ENCODE results near the gene CDH13. TPM values are rescaled to one million over a fixed set of nuclear protein-coding genes. Genes with fewer than 3 reads are reported as not detected.

The CDH13 gene
- total RNA-seq, 1 donor from 2014 or later = 45.1 TPM

- Mint-ChIP-seq H3K9me3 (ENCODE audit: low read depth) (no peaks in the 10 kb centered on the region), H3K36me3 (ENCODE audit: low read depth) (no peaks in the 10 kb centered on the region), H3K4me1 (ENCODE audit: low read depth) (peaks cover 4% of the 10 kb centered on the region), H3K4me3 (ENCODE audit: unreplicated experiment) (no peak overlapping the region), H3K27ac (ENCODE audit: unreplicated experiment) (no peak overlapping the region), H3K27me3 (ENCODE audit: low read depth) (no peaks in the 10 kb centered on the region)
- DNase-seq (ENCODE audit: low spot score) = no peak
- TF ChIP-seq, protein P1, sequence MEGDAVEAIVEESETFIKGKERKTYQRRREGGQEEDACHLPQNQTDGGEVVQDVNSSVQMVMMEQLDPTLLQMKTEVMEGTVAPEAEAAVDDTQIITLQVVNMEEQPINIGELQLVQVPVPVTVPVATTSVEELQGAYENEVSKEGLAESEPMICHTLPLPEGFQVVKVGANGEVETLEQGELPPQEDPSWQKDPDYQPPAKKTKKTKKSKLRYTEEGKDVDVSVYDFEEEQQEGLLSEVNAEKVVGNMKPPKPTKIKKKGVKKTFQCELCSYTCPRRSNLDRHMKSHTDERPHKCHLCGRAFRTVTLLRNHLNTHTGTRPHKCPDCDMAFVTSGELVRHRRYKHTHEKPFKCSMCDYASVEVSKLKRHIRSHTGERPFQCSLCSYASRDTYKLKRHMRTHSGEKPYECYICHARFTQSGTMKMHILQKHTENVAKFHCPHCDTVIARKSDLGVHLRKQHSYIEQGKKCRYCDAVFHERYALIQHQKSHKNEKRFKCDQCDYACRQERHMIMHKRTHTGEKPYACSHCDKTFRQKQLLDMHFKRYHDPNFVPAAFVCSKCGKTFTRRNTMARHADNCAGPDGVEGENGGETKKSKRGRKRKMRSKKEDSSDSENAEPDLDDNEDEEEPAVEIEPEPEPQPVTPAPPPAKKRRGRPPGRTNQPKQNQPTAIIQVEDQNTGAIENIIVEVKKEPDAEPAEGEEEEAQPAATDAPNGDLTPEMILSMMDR (IDR thresholded peaks at IDR 0.05) = no peak
These were observed 1077.9 kb downstream of the CDH13 start for GRCh38 chr16:83704656-83705055.

GRCh38 chr16:83705856-83706255, 1079.1 kb downstream of the CDH13 start:
- no peak overlapping the region for H3K27ac Mint-ChIP-seq (ENCODE audit: unreplicated experiment)
- H3K4me3 Mint-ChIP-seq (ENCODE audit: unreplicated experiment) = no peak overlapping the region
- H3K36me3 Mint-ChIP-seq (ENCODE audit: low read depth) = no peaks in the 10 kb centered on the region
- no peaks in the 10 kb centered on the region for H3K9me3 Mint-ChIP-seq (ENCODE audit: low read depth)
- TF ChIP-seq, protein P1 (IDR thresholded peaks at IDR 0.05) = no peak
- H3K27me3 Mint-ChIP-seq (ENCODE audit: low read depth) = no peaks in the 10 kb centered on the region
- H3K4me1 Mint-ChIP-seq (ENCODE audit: low read depth) = peaks cover 4% of the 10 kb centered on the region
- no peak for DNase-seq (ENCODE audit: low spot score)

DNA sequence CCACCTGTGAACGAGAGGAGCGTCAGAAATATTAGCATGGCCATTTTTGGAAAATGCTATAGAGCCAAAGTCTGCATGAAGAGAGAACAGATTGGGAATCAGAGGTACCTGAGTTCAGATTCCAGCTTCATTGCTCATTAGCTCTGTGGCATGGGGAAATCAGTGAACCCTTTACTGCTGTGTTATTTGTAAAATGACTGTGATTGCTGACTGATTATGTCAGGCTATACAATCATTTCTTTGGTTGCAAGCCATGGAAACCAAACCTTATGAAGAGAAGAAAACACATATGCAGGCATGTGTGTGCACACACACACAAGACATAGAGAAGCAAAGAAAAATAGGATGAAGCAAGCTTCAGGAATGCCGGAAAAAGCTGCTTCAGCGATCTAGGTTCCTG, 1079.6 kb downstream of the CDH13 start:
- no peaks in the 10 kb centered on the region for H3K36me3 Mint-ChIP-seq (ENCODE audit: low read depth)
- H3K4me3 Mint-ChIP-seq (ENCODE audit: unreplicated experiment) = no peak overlapping the region
- no peak overlapping the region for H3K27ac Mint-ChIP-seq (ENCODE audit: unreplicated experiment)
- TF ChIP-seq, protein P1 (IDR thresholded peaks at IDR 0.05) = no peak
- H3K9me3 Mint-ChIP-seq (ENCODE audit: low read depth) = no peaks in the 10 kb centered on the region
- peaks cover 4% of the 10 kb centered on the region for H3K4me1 Mint-ChIP-seq (ENCODE audit: low read depth)
- H3K27me3 Mint-ChIP-seq (ENCODE audit: low read depth) = no peaks in the 10 kb centered on the region
- DNase-seq (ENCODE audit: low spot score) = no peak

DNA sequence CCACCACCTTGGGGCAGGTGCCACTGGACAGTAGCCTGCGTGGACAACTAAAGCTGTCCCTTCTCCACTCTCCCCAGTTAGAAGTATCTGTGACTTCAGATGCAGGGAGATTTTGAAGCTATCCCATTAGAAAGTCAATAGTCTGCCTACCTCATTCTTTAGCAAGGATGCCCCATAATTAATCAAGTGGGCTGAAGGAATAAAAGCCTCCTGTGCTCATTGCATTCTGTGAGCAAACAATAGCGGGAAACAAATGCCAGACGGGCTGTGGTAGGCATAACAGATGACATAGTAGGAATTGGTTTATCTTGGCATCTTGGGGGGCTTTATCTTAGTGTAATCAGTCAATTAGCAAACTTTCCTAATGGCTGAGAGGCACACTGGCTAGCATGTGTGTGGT, 1084.3 kb downstream of the CDH13 start:
- no peaks in the 10 kb centered on the region for H3K36me3 Mint-ChIP-seq (ENCODE audit: low read depth)
- no peak overlapping the region for H3K27ac Mint-ChIP-seq (ENCODE audit: unreplicated experiment)
- peaks cover 26% of the 10 kb centered on the region for H3K4me1 Mint-ChIP-seq (ENCODE audit: low read depth)
- no peak overlapping the region for H3K4me3 Mint-ChIP-seq (ENCODE audit: unreplicated experiment)
- no peak for DNase-seq (ENCODE audit: low spot score)
- no peaks in the 10 kb centered on the region for H3K9me3 Mint-ChIP-seq (ENCODE audit: low read depth)
- TF ChIP-seq, protein P1 (IDR thresholded peaks at IDR 0.05) = no peak
- no peaks in the 10 kb centered on the region for H3K27me3 Mint-ChIP-seq (ENCODE audit: low read depth)

- Mint-ChIP-seq H3K27ac (ENCODE audit: unreplicated experiment) (no peak overlapping the region), H3K4me1 (ENCODE audit: low read depth) (peaks cover 32% of the 10 kb centered on the region), H3K4me3 (ENCODE audit: unreplicated experiment) (no peak overlapping the region), H3K27me3 (ENCODE audit: low read depth) (no peaks in the 10 kb centered on the region), H3K9me3 (ENCODE audit: low read depth) (no peaks in the 10 kb centered on the region), H3K36me3 (ENCODE audit: low read depth) (no peaks in the 10 kb centered on the region)
- DNase-seq (ENCODE audit: low spot score) = no peak
- TF ChIP-seq, protein P1 (IDR thresholded peaks at IDR 0.05) = no peak
These were observed 1086.8 kb downstream of the CDH13 start for GRCh38 chr16:83713597-83713996.
